SK-N-MC (cell line): Measurements from ENCODE around the gene DMBT1.

Experiments used
- DNase-seq: peaks from one replicate; pipeline ENCODE4 v3.0.0-alpha.2; 2011; ENCODE audit warnings: low read depth, low spot score
- H3K27ac ChIP-seq: fragments of 200-600 bp; sonication (generic); 2 replicates; pipeline ENCODE4 v1.5.1; 2016; ENCODE audit warnings: mixed run types
- H3K36me3 ChIP-seq: fragments of 200-600 bp; sonication (generic); 2 replicates; pipeline ENCODE4 v1.6.1; 2017; ENCODE audit warnings: antibody characterized with exemption, low read length, mixed read lengths; ENCODE audit not compliant: insufficient read depth
- H3K4me3 ChIP-seq: fragments of 200-600 bp; sonication (generic); 2 replicates; pipeline ENCODE4 v1.5.1; 2016
- H3K9ac ChIP-seq: fragments of 200-600 bp; sonication (generic); 2 replicates; pipeline ENCODE4 v1.8.0; 2017; ENCODE audit warnings: mixed run types, mixed read lengths; ENCODE audit not compliant: insufficient read length
- H3K9me3 ChIP-seq: fragments of 200-600 bp; sonication (generic); 2 replicates; pipeline ENCODE4 v1.6.1; 2017; ENCODE audit warnings: low read depth, mild to moderate bottlenecking, antibody characterized with exemption, low read length, moderate library complexity, mixed read lengths
- EZH2 ChIP-seq: fragments of 200-600 bp; sonication (generic); IDR thresholded peaks from one replicate; pipeline ENCODE4 v1.6.1; 2017; ENCODE audit warnings: antibody characterized with exemption
- FOXP2 ChIP-seq: optimal IDR thresholded peaks from 2 replicates; pipeline ENCODE3; 2011; ENCODE audit warnings: mild to moderate bottlenecking, moderate library complexity; ENCODE audit not compliant: insufficient read depth; ENCODE audit errors: extremely low read length, control extremely low read depth
- POLR2AphosphoS5 ChIP-seq: IDR thresholded peaks from 2 replicates; pipeline ENCODE4 v1.6.1; 2012; ENCODE audit warnings: mild to moderate bottlenecking, low read depth, low read length, borderline replicate concordance

DMBT1 gene

DNA sequence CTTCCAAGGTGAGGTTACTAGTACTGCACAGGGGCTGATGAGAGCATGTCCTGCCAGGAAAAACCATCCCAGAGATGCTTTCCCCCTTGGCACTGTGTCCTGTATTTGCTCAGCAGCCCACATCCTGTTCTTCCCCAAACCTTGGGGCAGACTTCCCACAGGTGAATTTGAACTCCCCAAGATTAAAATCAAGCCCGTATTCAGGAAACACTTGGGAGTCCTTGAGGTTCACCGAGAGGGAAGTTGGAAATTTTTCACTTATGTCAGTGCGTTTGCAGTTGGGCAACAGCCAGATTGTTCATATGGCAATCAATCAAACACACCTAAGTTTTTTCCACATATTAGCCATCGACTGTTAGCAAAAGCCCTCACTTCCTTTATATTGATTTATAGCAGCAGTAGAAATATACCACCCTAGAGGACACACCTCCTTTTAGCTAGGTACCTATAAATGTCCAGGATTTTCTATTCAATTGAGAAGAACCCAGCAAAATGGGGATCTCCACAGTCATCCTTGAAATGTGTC lies at the start of gene DMBT1:
Gene DMBT1, plus strand, starts transcription at position 476 of the 526 bp plus-strand sequence. Its CDS starts 17 bp downstream, at position 493.
- H3K9ac ChIP-seq: no peak within 1 kb of the TSS
- no peak for DNase-seq
- no peaks in the 10 kb centered on the region for H3K9me3 ChIP-seq
- H3K4me3 ChIP-seq: no peak within 1 kb of the TSS
- TF ChIP-seq EZH2 (no peak), POLR2AphosphoS5 (no peak), FOXP2 (no peak)
- no peaks in the 10 kb centered on the region for H3K36me3 ChIP-seq
- no peak within 1 kb of the TSS for H3K27ac ChIP-seq

DNA sequence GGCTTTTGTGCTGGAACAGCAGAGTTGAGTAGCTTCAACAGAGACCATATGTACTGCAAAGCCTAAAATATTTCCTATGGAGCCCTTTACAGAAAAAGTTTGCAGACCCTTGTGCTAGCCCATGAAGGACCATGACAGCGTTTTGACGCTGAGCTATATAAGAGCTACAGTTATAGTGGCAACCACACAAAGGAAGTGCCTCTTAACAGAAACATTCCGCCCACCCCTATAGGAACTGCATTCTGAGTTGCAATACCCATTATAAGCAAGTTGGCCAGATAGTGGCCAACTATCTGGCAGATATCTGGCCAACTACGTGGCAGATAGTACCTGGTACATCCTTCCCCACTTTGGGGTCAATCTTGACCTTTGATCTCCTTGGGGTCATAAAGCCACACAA lies 47.5 kb upstream of the DMBT1 start:
- Histone ChIP-seq H3K36me3 (no peaks in the 10 kb centered on the region), H3K27ac (no peak overlapping the region), H3K4me3 (no peak overlapping the region), H3K9ac (no peak overlapping the region), H3K9me3 (no peaks in the 10 kb centered on the region)
- TF ChIP-seq POLR2AphosphoS5: no peak
- no peak for TF ChIP-seq FOXP2
- no peak for TF ChIP-seq EZH2
- no peak for DNase-seq

DNA sequence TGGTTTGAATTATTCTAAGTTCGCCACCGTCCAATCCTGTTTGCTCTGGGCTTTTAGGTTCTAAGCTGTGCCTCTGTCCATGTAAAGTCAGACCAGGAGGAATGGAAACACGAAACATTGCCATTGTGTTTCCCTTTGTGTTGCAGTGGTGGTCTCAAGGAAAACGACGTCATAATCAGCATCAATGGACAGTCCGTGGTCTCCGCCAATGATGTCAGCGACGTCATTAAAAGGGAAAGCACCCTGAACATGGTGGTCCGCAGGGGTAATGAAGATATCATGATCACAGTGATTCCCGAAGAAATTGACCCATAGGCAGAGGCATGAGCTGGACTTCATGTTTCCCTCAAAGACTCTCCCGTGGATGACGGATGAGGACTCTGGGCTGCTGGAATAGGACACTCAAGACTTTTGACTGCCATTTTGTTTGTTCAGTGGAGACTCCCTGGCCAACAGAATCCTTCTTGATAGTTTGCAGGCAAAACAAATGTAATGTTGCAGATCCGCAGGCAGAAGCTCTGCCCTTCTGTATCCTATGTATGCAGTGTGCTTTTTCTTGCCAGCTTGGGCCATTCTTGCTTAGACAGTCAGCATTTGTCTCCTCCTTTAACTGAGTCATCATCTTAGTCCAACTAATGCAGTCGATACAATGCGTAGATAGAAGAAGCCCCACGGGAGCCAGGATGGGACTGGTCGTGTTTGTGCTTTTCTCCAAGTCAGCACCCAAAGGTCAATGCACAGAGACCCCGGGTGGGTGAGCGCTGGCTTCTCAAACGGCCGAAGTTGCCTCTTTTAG lies 46.3 kb upstream of the DMBT1 start:
- DNase-seq: no peak
- no peaks in the 10 kb centered on the region for H3K9me3 ChIP-seq
- no peaks in the 10 kb centered on the region for H3K36me3 ChIP-seq
- no peak overlapping the region for H3K4me3 ChIP-seq
- H3K27ac ChIP-seq: no peak overlapping the region
- no peak for TF ChIP-seq POLR2AphosphoS5
- no peak for TF ChIP-seq FOXP2
- no peak for TF ChIP-seq EZH2
- H3K9ac ChIP-seq: no peak overlapping the region

DNA sequence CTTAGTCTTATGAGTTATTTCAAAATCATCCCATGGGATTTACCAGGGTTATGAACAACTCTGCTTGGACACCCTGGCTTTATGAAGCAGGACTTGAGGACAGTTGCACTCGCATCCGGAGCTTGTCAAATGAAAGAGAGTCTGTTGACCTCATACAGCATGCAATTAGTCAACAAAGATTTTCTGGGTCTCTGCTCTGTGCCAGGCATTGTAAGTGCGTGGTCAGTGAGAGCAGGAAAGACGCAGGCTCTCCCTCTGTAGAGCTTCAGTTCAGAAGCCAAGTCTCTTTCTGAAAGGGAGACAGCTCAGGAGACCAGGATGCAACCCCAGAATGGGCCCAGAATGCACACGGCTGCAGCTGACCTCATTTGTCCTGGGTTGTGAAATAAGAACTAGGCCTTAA lies 45.5 kb upstream of the DMBT1 start:
- no peak for TF ChIP-seq FOXP2
- TF ChIP-seq EZH2: no peak
- no peak for TF ChIP-seq POLR2AphosphoS5
- Histone ChIP-seq H3K27ac (no peak overlapping the region), H3K9ac (no peak overlapping the region)

DNA sequence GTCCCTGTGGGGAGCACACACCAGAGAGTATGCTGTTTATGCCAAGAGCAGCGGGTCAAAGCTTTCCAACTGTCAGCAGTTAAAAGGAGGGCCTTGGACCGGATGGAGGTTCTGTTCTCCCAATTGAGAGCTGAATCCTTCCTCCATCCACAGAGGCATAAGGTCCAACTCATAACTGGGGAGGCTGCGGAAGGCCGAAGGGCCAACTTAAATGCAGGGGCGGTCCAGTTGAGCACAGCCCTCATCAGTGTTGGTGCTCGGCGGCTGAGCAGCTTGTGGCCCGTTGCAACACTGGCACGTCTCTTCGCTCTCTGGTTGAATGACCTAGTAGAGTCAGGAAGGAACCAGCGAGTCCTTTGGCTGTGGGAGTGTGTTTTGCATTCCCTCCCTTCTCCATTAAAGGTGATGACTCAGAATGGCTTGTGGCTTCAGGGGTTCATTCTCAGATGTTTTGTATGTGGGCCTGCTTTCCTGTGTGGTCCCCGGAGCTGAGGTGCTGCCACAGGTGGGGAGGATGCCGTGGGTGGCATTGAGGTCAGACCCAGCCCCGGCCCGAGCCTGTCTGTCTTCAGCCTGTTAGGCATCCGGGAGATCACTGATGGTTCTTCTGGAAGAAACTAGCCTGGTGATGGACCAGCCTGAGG lies 44.8 kb upstream of the DMBT1 start:
- no peak overlapping the region for H3K4me3 ChIP-seq
- no peak overlapping the region for H3K9ac ChIP-seq
- H3K36me3 ChIP-seq: no peaks in the 10 kb centered on the region
- H3K9me3 ChIP-seq: no peaks in the 10 kb centered on the region
- H3K27ac ChIP-seq: no peak overlapping the region
- DNase-seq: no peak
- no peak for TF ChIP-seq FOXP2
- TF ChIP-seq POLR2AphosphoS5: no peak
- no peak for TF ChIP-seq EZH2

More for the DNA sequence above, 45.5 kb upstream of the DMBT1 start:
- Histone ChIP-seq H3K9me3 (no peaks in the 10 kb centered on the region), H3K36me3 (no peaks in the 10 kb centered on the region), H3K4me3 (no peak overlapping the region)
- DNase-seq: no peak

DNA sequence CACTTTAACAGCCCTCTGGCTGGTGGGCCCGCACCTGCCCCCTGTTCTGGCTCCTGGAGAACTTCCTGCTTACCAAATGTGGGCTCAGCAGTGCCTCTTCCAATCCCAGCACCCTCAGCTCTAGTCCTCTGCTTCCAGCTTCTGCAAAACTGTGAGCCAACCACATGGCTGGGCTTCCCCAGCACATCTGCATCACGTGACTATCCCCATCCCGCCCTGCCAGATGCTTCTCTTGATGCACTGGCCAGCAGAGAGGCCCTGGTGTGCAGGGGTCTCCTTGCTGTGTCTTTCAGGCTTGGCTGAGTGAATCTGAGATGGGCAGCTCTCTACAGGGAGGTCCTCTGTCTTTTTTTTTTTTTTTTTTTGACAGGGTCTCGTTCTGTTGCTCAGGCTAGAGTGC lies 43.8 kb upstream of the DMBT1 start:
- H3K4me3 ChIP-seq: no peak overlapping the region
- no peak for DNase-seq
- H3K9ac ChIP-seq: no peak overlapping the region
- H3K27ac ChIP-seq: no peak overlapping the region
- no peaks in the 10 kb centered on the region for H3K36me3 ChIP-seq
- TF ChIP-seq POLR2AphosphoS5 (no peak), FOXP2 (no peak), EZH2 (no peak)
- no peaks in the 10 kb centered on the region for H3K9me3 ChIP-seq

DNA sequence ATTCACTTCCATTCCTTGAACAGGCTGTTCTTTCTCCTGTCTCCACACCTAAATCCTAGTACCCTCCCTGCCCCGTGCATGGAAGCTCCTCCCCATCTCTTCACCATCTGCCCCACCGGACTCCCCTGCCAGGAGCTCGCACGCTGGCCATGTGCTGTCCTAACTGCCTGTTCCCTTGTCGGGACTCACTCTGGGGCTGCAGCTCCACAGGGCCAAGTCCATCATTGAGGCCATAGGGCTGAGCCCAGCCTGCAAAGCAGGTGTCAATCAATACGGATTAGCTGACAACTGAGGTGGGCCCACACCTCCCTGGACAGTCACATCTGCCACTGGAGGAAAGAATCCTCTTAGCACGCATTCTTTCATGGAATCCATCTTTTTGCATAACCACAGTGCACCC lies 41.4 kb upstream of the DMBT1 start:
- Histone ChIP-seq H3K36me3 (no peaks in the 10 kb centered on the region), H3K4me3 (no peak overlapping the region), H3K27ac (no peak overlapping the region), H3K9ac (no peak overlapping the region), H3K9me3 (no peaks in the 10 kb centered on the region)
- DNase-seq: no peak
- no peak for TF ChIP-seq EZH2
- no peak for TF ChIP-seq POLR2AphosphoS5
- no peak for TF ChIP-seq FOXP2

DNA sequence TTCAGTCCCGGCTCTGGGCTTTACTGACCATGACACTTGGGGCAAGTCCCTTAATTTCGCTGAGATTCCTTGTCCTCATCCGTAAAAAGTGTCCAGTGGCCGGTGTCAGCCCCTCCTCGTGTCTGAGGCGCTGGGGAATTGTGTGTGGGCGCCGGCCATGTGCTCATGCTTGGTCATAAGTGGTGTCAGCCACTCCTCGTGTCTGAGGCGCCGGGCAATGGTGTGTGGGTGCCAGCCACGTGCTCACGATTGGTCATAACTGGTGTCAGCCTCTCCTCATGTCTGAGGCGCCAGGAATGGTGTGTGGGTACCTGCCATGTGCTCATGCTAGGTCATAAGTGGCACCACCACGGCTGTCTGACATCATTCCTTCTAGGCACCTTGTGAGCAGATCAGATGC lies 40.7 kb upstream of the DMBT1 start:
- Histone ChIP-seq H3K9ac (no peak overlapping the region), H3K9me3 (no peaks in the 10 kb centered on the region), H3K27ac (no peak overlapping the region), H3K4me3 (no peak overlapping the region), H3K36me3 (no peaks in the 10 kb centered on the region)
- DNase-seq: no peak
- TF ChIP-seq FOXP2: no peak
- TF ChIP-seq POLR2AphosphoS5: no peak
- no peak for TF ChIP-seq EZH2

DNA sequence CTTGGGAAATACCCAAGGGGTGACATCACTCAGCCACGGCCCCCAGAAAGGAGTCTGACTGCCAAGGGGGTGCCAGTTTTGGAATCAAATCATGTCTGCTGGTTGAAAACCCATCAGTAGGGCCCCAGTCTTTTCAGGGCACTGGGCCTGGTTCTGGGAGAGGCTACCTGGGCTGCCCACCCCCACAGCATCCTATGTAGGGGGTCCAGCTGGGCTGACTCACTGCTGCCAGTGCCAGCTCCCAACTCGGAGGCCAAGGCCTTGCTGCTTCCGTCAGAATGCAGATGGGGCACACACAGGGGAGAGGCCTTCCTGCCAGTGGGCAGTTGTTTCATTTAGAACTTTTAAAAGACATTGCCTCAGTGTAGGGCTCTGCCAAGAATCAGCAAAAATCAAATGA lies 39.5 kb upstream of the DMBT1 start:
- DNase-seq: no peak
- TF ChIP-seq FOXP2 (no peak), EZH2 (no peak), POLR2AphosphoS5 (no peak)
- Histone ChIP-seq H3K9me3 (no peaks in the 10 kb centered on the region), H3K4me3 (no peak overlapping the region), H3K36me3 (no peaks in the 10 kb centered on the region), H3K9ac (no peak overlapping the region), H3K27ac (no peak overlapping the region)
